Ishikawa (cell line): Measurements from ENCODE around the gene SLC2A1.

Source experiments
- CEBPB ChIP-seq: IDR thresholded peaks from 2 replicates; pipeline ENCODE4 v1.6.1; 2012
- CREB1 ChIP-seq: IDR thresholded peaks from 2 replicates; pipeline ENCODE4 v1.6.1; 2012; ENCODE audit warnings: low read depth
- EGR1 ChIP-seq: IDR thresholded peaks from 2 replicates; pipeline ENCODE4 v1.6.1; 2012
- EP300 ChIP-seq: IDR thresholded peaks from 2 replicates; pipeline ENCODE4 v1.6.1; 2012; ENCODE audit warnings: borderline replicate concordance
- FOXM1 ChIP-seq: IDR thresholded peaks from 2 replicates; pipeline ENCODE4 v1.6.1; 2012; ENCODE audit warnings: low read depth, borderline replicate concordance
- NFIC ChIP-seq: IDR thresholded peaks from 2 replicates; pipeline ENCODE4 v1.6.1; 2012
- RAD21 ChIP-seq: IDR thresholded peaks from 2 replicates; pipeline ENCODE4 v1.6.1; 2012; ENCODE audit warnings: low read depth
- TAF1 ChIP-seq: IDR thresholded peaks from 2 replicates; pipeline ENCODE4 v1.6.1; 2012; ENCODE audit warnings: low read depth, mild to moderate bottlenecking
- TCF12 ChIP-seq: IDR thresholded peaks from 2 replicates; pipeline ENCODE4 v1.6.1; 2012; ENCODE audit warnings: low read depth
- TEAD4 ChIP-seq: IDR thresholded peaks from 2 replicates; pipeline ENCODE4 v1.6.1; 2012
- YY1 ChIP-seq: IDR thresholded peaks from 2 replicates; pipeline ENCODE4 v1.6.1; 2012; ENCODE audit warnings: low read depth
- ZBTB7A ChIP-seq: IDR thresholded peaks from 2 replicates; pipeline ENCODE4 v1.6.1; 2012; ENCODE audit warnings: low read depth
- TF ChIP-seq, protein P1 (sequence below): IDR thresholded peaks from 2 replicates; pipeline ENCODE4 v1.6.1; 2012
- TF ChIP-seq, protein P2 (sequence below): IDR thresholded peaks from 2 replicates; pipeline ENCODE4 v1.6.1; 2012
- TF ChIP-seq, protein P3 (sequence below): IDR thresholded peaks from 2 replicates; pipeline ENCODE4 v1.6.1; 2012; ENCODE audit warnings: low read depth, mild to moderate bottlenecking

Gene SLC2A1

DNA sequence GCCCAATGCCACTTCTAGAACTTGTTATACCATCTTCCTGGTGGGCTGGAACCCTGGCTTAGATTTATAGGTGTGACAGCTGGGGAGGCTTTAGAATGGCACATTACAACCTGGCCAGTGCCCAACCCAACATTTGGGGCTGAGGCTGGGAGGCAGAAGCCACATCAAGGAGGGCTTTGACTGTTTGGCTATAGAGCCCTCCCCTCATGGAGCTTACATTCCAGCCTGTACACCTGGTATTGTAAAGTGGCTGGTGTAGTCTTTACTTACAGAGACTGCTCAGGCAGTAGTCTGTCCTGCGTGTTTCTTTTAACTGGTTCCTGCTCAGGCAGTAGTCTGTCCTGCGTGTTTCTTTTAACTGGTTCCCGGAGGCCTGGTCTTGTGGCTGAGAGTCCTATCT is 10.0 kb upstream of the SLC2A1 start:
- TF ChIP-seq CEBPB, result no peak
- no peak for TF ChIP-seq RAD21
- no peak for TF ChIP-seq CREB1
- TF ChIP-seq EP300, result no peak
- no peak for TF ChIP-seq ZBTB7A
- TF ChIP-seq, protein P1, sequence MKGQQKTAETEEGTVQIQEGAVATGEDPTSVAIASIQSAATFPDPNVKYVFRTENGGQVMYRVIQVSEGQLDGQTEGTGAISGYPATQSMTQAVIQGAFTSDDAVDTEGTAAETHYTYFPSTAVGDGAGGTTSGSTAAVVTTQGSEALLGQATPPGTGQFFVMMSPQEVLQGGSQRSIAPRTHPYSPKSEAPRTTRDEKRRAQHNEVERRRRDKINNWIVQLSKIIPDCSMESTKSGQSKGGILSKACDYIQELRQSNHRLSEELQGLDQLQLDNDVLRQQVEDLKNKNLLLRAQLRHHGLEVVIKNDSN, result no peak
- TF ChIP-seq, protein P2, sequence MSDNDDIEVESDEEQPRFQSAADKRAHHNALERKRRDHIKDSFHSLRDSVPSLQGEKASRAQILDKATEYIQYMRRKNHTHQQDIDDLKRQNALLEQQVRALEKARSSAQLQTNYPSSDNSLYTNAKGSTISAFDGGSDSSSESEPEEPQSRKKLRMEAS, result no peak
- TF ChIP-seq FOXM1, result no peak
- no peak for TF ChIP-seq TAF1
- no peak for TF ChIP-seq TCF12
- no peak for TF ChIP-seq EGR1
- TF ChIP-seq TEAD4, result no peak
- TF ChIP-seq, protein P3, sequence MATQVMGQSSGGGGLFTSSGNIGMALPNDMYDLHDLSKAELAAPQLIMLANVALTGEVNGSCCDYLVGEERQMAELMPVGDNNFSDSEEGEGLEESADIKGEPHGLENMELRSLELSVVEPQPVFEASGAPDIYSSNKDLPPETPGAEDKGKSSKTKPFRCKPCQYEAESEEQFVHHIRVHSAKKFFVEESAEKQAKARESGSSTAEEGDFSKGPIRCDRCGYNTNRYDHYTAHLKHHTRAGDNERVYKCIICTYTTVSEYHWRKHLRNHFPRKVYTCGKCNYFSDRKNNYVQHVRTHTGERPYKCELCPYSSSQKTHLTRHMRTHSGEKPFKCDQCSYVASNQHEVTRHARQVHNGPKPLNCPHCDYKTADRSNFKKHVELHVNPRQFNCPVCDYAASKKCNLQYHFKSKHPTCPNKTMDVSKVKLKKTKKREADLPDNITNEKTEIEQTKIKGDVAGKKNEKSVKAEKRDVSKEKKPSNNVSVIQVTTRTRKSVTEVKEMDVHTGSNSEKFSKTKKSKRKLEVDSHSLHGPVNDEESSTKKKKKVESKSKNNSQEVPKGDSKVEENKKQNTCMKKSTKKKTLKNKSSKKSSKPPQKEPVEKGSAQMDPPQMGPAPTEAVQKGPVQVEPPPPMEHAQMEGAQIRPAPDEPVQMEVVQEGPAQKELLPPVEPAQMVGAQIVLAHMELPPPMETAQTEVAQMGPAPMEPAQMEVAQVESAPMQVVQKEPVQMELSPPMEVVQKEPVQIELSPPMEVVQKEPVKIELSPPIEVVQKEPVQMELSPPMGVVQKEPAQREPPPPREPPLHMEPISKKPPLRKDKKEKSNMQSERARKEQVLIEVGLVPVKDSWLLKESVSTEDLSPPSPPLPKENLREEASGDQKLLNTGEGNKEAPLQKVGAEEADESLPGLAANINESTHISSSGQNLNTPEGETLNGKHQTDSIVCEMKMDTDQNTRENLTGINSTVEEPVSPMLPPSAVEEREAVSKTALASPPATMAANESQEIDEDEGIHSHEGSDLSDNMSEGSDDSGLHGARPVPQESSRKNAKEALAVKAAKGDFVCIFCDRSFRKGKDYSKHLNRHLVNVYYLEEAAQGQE, result no peak
- no peak for TF ChIP-seq YY1
- TF ChIP-seq NFIC, result no peak

DNA sequence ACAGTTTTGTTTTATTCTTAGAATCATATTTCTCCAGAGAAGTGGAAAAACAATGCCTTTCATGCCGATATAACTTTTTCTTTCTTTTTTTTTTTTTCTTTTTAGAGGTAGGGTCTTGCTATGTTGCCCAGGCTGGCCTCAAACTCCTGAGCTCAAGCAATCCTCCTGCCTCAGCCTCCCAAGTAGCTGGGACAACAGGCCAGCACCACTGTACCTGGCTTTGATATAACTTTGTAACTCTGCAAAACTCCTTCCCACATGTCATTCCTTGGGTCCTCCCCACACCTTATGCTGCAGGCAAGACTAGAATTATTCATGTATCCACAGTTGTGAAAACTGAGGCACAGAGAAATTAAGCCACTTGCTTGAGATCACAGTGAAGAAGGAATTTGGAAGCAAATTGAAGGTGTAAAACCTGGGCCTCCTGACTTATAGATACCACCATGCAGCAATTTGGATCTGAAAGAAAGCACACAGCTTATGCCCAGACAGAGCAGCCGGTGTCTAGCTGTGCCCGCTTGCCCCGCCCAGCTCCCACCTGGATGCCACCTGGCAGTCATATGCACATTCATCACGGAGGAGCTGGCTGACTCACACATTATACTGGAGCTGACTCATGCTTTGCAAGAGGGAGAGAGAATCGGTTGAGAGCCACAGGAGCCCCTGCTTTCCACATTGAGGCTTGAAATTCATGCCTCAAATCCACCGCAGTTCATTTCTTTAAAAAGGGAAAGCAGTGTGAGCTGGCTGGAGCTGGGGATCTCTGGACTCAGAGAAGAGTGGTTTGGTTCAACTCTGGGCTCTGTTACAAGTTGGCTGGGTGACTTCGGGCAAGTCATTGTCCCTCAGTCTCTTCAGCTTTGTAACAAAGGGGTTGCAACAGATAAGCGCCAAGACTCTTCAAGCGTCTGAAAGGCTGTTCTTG is 8.3 kb upstream of the SLC2A1 start:
- TF ChIP-seq YY1, result peak; percentile 62
- TF ChIP-seq TCF12, result peak; percentile 99
- peak; percentile 97 for TF ChIP-seq EP300
- peak; percentile 85 for TF ChIP-seq TEAD4
- TF ChIP-seq, protein P1, result peak; percentile 63
- TF ChIP-seq FOXM1, result peak; percentile 92
- peak; percentile 44 for TF ChIP-seq RAD21
- TF ChIP-seq NFIC, result peak; percentile 88
- TF ChIP-seq, protein P3, result no peak
- no peak for TF ChIP-seq CREB1
- TF ChIP-seq, protein P2, result peak; percentile 88; the same call in 1 of the 2 replicates
- TF ChIP-seq ZBTB7A, result peak; percentile 28; the same call in 1 of the 2 replicates
- TF ChIP-seq CEBPB, result peak; percentile 78
- no peak for TF ChIP-seq TAF1
- TF ChIP-seq EGR1, result no peak

DNA sequence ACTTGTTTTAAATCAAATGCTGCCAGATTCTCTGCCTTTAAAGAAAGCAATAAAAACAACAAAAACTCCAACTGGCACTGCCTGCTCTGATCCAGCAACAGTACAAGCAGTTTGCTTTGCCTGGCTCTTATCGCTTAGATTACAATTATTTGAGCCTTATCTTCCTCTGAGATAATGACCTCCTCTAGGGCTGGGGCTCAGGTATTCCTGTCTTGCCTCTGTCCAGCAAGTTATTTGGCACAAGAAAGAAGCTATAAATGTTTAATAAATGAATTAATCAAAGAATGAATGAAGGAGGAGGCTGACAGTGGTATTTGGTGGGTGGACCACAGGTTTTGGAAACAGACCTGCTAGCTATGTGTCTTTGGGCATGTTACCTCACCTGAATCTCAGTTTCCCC is 6.7 kb upstream of the SLC2A1 start:
- TF ChIP-seq ZBTB7A (no peak), EGR1 (no peak), CEBPB (no peak), RAD21 (no peak), FOXM1 (no peak), CREB1 (no peak), TCF12 (no peak), EP300 (no peak), YY1 (no peak)
- TF ChIP-seq, protein P3, result no peak
- TF ChIP-seq, protein P2, result no peak
